HCT116 (cell line): ENCODE measurements around the gene KCNK4. TPM values are rescaled to one million over a fixed set of nuclear protein-coding genes. Genes with fewer than 3 reads are reported as not detected.

ENCODE experiments used
- ATAC-seq: fragments of 200-7000 bp; cut with Tn5 transposase; 2 replicates; pipeline ENCODE4 v1.9.1; 2020; ENCODE audit warnings: mild to moderate bottlenecking, moderate library complexity
- BruUV-seq: library from RNA; stranded (reverse); fragments of 400-500 nt; replicated peaks from 2 replicates; lab custom pipeline; 2021; lab: Mats Ljungman, UMichigan
- CTCF ChIA-PET: fragments of 300-600 bp; sonication (Branson Sonifier 250); formaldehyde crosslinking; loops from one replicate; lab custom pipeline; 2021; ENCODE audit warnings: antibody characterized with exemption; lab: Charles Lee
- POLR2A ChIA-PET: fragments of 300-600, 350-600 bp; sonication (Branson Sonifier 250); formaldehyde crosslinking; loops from one replicate; lab custom pipeline; 2021; ENCODE audit warnings: antibody characterized with exemption; lab: Charles Lee
- RAD21 ChIA-PET, 2 experiments: fragments of 300-600 bp; sonication (Branson Sonifier 250); formaldehyde crosslinking; loops; one replicate each; lab custom pipeline; 2023; ENCODE audit warnings: low total read pairs in 2 of 2; ENCODE audit not compliant: uncharacterized antibody in 2 of 2, unreplicated experiment in 2 of 2, low non-redundant PET in 1 of 2; lab: Charles Lee
- DNase-seq: peaks from one replicate; pipeline ENCODE4 v3.0.0-alpha.2; 2010; ENCODE audit warnings: low read depth, low spot score
- H2AFZ ChIP-seq: fragments of 200-600 bp; shearing (Covaris generic), sonication (generic); 2 replicates; pipeline ENCODE4 v1.6.1; 2017; ENCODE audit warnings: low read depth, mixed run types, mixed read lengths, antibody characterized with exemption, low read length; ENCODE audit not compliant: poor library complexity, severe bottlenecking
- H3K27ac ChIP-seq: 2 replicates; pipeline ENCODE4 v1.5.1; 2012; ENCODE audit warnings: low read depth, low read length
- H3K27me3 ChIP-seq: fragments of 200-600 bp; sonication (generic); 2 replicates; pipeline ENCODE4 v1.6.1; 2016; ENCODE audit warnings: mixed run types, low read length, mixed read lengths; ENCODE audit not compliant: insufficient read depth
- H3K36me3 ChIP-seq, 2 experiments: fragments of 200-500 bp in 1 of 2; fragments of 200-600 bp in 1 of 2; sonication (Bioruptor generic) in 1 of 2; sonication (generic) in 1 of 2; 2 replicates each; pipeline versions ENCODE4 v1.5.1 to v1.6.1; 2014 to 2016; ENCODE audit warnings: low read length in 2 of 2, inconsistent platforms in 1 of 2, mixed read lengths in 1 of 2, mixed run types in 1 of 2; ENCODE audit not compliant: insufficient read depth in 2 of 2, control insufficient read depth in 1 of 2
- H3K4me1 ChIP-seq, 2 experiments: fragments of 200-600 bp in 1 of 2; sonication (generic) in 1 of 2; 2 replicates each; pipeline versions ENCODE4 v1.5.1 to v1.6.1; 2012 to 2017; ENCODE audit warnings: low read length in 2 of 2, inconsistent platforms in 1 of 2, mild to moderate bottlenecking in 1 of 2, mixed read lengths in 1 of 2, mixed run types in 1 of 2, moderate library complexity in 1 of 2; ENCODE audit not compliant: insufficient read depth in 2 of 2, control insufficient read depth in 1 of 2
- H3K4me2 ChIP-seq: fragments of 200-600 bp; sonication (generic); 2 replicates; pipeline ENCODE4 v1.6.1; 2017; ENCODE audit warnings: mixed run types, low read length, mixed read lengths
- H3K4me3 ChIP-seq, 2 experiments: fragments of 200-600 bp in 1 of 2; sonication (generic) in 1 of 2; replicated peaks in 1 of 2; 2 replicates each; pipeline ENCODE4 v1.5.1; 2011 to 2016; ENCODE audit warnings: low read length in 2 of 2, control low read depth in 1 of 2, low read depth in 1 of 2, mild to moderate bottlenecking in 1 of 2, mixed read lengths in 1 of 2, mixed run types in 1 of 2
- H3K79me2 ChIP-seq: fragments of 200-600 bp; sonication (generic); 2 replicates; pipeline ENCODE4 v1.6.1; 2017; ENCODE audit warnings: mild to moderate bottlenecking, mixed run types, low read length, moderate library complexity, mixed read lengths; ENCODE audit not compliant: insufficient read depth
- H3K9ac ChIP-seq: fragments of 200-600 bp; sonication (generic); 2 replicates; pipeline ENCODE4 v1.6.1; 2016; ENCODE audit warnings: low read length, mixed read lengths
- H3K9me2 ChIP-seq: fragments of 200-600 bp; sonication (generic), shearing (Covaris generic); 2 replicates; pipeline ENCODE4 v1.6.1; 2017; ENCODE audit warnings: mixed run types, mild to moderate bottlenecking, moderate library complexity; ENCODE audit not compliant: insufficient read depth
- H3K9me3 ChIP-seq, 2 experiments: fragments of 200-500 bp in 1 of 2; fragments of 200-600 bp in 1 of 2; sonication (Bioruptor generic) in 1 of 2; sonication (generic) in 1 of 2; 2 replicates each; pipeline ENCODE4 v1.6.1; 2014 to 2017; ENCODE audit warnings: low read length in 2 of 2, mixed read lengths in 2 of 2, inconsistent platforms in 1 of 2, low read depth in 1 of 2, mild to moderate bottlenecking in 1 of 2, mixed run types in 1 of 2, moderate library complexity in 1 of 2; ENCODE audit not compliant: control insufficient read depth in 1 of 2, insufficient read depth in 1 of 2
- H4K20me1 ChIP-seq: fragments of 200-600 bp; sonication (generic), shearing (Covaris generic); 2 replicates; pipeline ENCODE4 v1.6.1; 2017; ENCODE audit warnings: mixed run types, mild to moderate bottlenecking, moderate library complexity; ENCODE audit not compliant: insufficient read depth
- CBX3 ChIP-seq: IDR thresholded peaks from 2 replicates; pipeline ENCODE4 v1.6.1; 2012; ENCODE audit warnings: low read depth
- CEBPB ChIP-seq: IDR thresholded peaks from 2 replicates; pipeline ENCODE4 v1.6.1; 2012; ENCODE audit warnings: low read depth
- EZH2phosphoT487 ChIP-seq: fragments of 200-600 bp; IDR thresholded peaks from 2 replicates; pipeline ENCODE4 v1.6.1; 2018; ENCODE audit warnings: antibody characterized with exemption, borderline replicate concordance
- POLR2A ChIP-seq: IDR thresholded peaks from 2 replicates; pipeline ENCODE4 v1.7.0; 2011; ENCODE audit warnings: borderline replicate concordance; ENCODE audit not compliant: insufficient read depth, insufficient read length; ENCODE audit errors: extremely low read depth
- POLR2AphosphoS5 ChIP-seq: IDR thresholded peaks from 2 replicates; pipeline ENCODE4 v1.6.1; 2011; ENCODE audit warnings: mild to moderate bottlenecking, low read depth, low read length, moderate library complexity
- REST ChIP-seq: IDR thresholded peaks from 2 replicates; pipeline ENCODE4 v1.6.1; 2012; ENCODE audit warnings: low read depth
- YY1 ChIP-seq: IDR thresholded peaks from 2 replicates; pipeline ENCODE4 v1.6.1; 2011; ENCODE audit warnings: low read length, low read depth, moderate library complexity, mild to moderate bottlenecking; ENCODE audit not compliant: insufficient replicate concordance; ENCODE audit errors: extremely low read depth
- ZFX ChIP-seq: fragments of 450-650 bp; IDR thresholded peaks from 2 replicates; pipeline ENCODE4 v1.6.1; 2017
- intact Hi-C: fragments of 100-400 bp; cut with micrococcal nuclease; formaldehyde crosslinking; loops from 2 replicates; pipeline ENCODE4 v1.10.0; 2022
- total RNA-seq: library from RNA; stranded (reverse); gene quantifications from one replicate; pipeline ENCODE4 v1.2.1, GENCODE V29; 2021; ENCODE audit not compliant: unreplicated experiment
- TF ChIP-seq, protein P1 (sequence below): IDR thresholded peaks from 2 replicates; pipeline ENCODE4 v1.6.1; 2011; ENCODE audit warnings: mild to moderate bottlenecking, low read length, moderate library complexity; ENCODE audit not compliant: insufficient replicate concordance; ENCODE audit errors: extremely low read depth
- TF ChIP-seq, protein P2 (sequence below): IDR thresholded peaks from 2 replicates; pipeline ENCODE4 v1.6.1; 2012
- TF ChIP-seq, protein P3 (sequence below), 3 experiments: fragments of 200-600 bp in 1 of 3; sonication (generic) in 1 of 3; IDR thresholded peaks in 2 of 3; conservative IDR thresholded peaks in 1 of 3; 2 replicates each; pipeline ENCODE4 v1.5.1; 2012 to 2017; ENCODE audit warnings: low read depth in 2 of 3, low read length in 2 of 3, antibody characterized with exemption in 1 of 3, borderline replicate concordance in 1 of 3, control low read depth in 1 of 3, mild to moderate bottlenecking in 1 of 3, mixed read lengths in 1 of 3, mixed run types in 1 of 3, moderate library complexity in 1 of 3; ENCODE audit not compliant: insufficient read depth in 1 of 3

The KCNK4 gene
- total RNA-seq, 1 experiment from 2014 or later, result not detected

GRCh38 chr11:64283092-64283491 is 8.0 kb upstream of the KCNK4 start:
- Histone ChIP-seq H4K20me1 (no peaks in the 10 kb centered on the region), H3K79me2 (no peaks in the 10 kb centered on the region), H3K4me2 (peak overlapping the region; percentile 96; the same call in 1 of the 2 replicates)
- CTCF ChIA-PET, result interaction anchor here (4.3 kb wide), 1 partner anchor 21 kb away, joined by 22 read pairs; the partner anchor contains the start of gene ESRRA
- TF ChIP-seq, protein P1, sequence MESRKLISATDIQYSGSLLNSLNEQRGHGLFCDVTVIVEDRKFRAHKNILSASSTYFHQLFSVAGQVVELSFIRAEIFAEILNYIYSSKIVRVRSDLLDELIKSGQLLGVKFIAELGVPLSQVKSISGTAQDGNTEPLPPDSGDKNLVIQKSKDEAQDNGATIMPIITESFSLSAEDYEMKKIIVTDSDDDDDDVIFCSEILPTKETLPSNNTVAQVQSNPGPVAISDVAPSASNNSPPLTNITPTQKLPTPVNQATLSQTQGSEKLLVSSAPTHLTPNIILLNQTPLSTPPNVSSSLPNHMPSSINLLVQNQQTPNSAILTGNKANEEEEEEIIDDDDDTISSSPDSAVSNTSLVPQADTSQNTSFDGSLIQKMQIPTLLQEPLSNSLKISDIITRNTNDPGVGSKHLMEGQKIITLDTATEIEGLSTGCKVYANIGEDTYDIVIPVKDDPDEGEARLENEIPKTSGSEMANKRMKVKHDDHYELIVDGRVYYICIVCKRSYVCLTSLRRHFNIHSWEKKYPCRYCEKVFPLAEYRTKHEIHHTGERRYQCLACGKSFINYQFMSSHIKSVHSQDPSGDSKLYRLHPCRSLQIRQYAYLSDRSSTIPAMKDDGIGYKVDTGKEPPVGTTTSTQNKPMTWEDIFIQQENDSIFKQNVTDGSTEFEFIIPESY, result no peak
- TF ChIP-seq REST, result no peak
- TF ChIP-seq CBX3, result no peak
- TF ChIP-seq, protein P2, sequence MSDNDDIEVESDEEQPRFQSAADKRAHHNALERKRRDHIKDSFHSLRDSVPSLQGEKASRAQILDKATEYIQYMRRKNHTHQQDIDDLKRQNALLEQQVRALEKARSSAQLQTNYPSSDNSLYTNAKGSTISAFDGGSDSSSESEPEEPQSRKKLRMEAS, result no peak
- no peak for TF ChIP-seq ZFX
- TF ChIP-seq, protein P3, sequence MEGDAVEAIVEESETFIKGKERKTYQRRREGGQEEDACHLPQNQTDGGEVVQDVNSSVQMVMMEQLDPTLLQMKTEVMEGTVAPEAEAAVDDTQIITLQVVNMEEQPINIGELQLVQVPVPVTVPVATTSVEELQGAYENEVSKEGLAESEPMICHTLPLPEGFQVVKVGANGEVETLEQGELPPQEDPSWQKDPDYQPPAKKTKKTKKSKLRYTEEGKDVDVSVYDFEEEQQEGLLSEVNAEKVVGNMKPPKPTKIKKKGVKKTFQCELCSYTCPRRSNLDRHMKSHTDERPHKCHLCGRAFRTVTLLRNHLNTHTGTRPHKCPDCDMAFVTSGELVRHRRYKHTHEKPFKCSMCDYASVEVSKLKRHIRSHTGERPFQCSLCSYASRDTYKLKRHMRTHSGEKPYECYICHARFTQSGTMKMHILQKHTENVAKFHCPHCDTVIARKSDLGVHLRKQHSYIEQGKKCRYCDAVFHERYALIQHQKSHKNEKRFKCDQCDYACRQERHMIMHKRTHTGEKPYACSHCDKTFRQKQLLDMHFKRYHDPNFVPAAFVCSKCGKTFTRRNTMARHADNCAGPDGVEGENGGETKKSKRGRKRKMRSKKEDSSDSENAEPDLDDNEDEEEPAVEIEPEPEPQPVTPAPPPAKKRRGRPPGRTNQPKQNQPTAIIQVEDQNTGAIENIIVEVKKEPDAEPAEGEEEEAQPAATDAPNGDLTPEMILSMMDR (IDR thresholded peaks at IDR 0.05 in 2 of 3, conservative IDR thresholded peaks at IDR 0.05 in 1 of 3; ENCODE audit: borderline replicate concordance in 1 of 3, insufficient read depth in 1 of 3, low read depth in 2 of 3, low read length in 2 of 3), result no peak
- TF ChIP-seq YY1, result no peak
- no peak for TF ChIP-seq CEBPB
- no peak for TF ChIP-seq POLR2A
- TF ChIP-seq POLR2AphosphoS5, result no peak
- no peak for TF ChIP-seq EZH2phosphoT487
- TF ChIP-seq, all 23 proteins: peak for 0
- Histone ChIP-seq H3K4me3 (peak overlapping the region in 1 of 2 experiments; percentile 77; a peak in 2 of 4 replicates), H2AFZ (no peak overlapping the region), H3K9me3 (no peaks in the 10 kb centered on the region), H3K27ac (no peak overlapping the region), H3K9me2 (no peaks in the 10 kb centered on the region), H3K36me3 (no peaks in the 10 kb centered on the region; a peak in 1 of 4 replicates), H3K4me1 (peaks cover 14 to 27% of the 10 kb centered on the region in 2 experiments), H3K9ac (no peak overlapping the region), H3K27me3 (no peaks in the 10 kb centered on the region)
- ChIA-PET POLR2A (interaction anchor here (1.3 to 1.6 kb wide), 3 partner anchors 18 to 56 kb away, joined by 3 to 5 read pairs (median 4); partner anchors contain the start of gene NUDT22), RAD21 (no interaction called here)
- intact Hi-C loops, result no loop called here
- ATAC-seq, result no peak
- DNase-seq, result no peak
- BruUV-seq, result no TSS peak
